HG03439 (cell line): Measurements from ENCODE around the gene NEK10.

Source experiments
- ATAC-seq: cut with Tn5 transposase; IDR thresholded peaks from one replicate; pipeline ENCODE4 v1.9.1; 2021; ENCODE audit warnings: mild to moderate bottlenecking, moderate library complexity; ENCODE audit not compliant: unreplicated experiment

NEK10 gene

GRCh38 chr3:27119639-27120038 is 249.5 kb downstream of the NEK10 start:
- ATAC-seq: no peak

- ATAC-seq: no peak
Observed at GRCh38 chr3:27115352-27115751, 253.8 kb downstream of the NEK10 start.

- ATAC-seq: no peak
Observed at GRCh38 chr3:27114684-27115083, 254.5 kb downstream of the NEK10 start.

- ATAC-seq: no peak
Observed at GRCh38 chr3:27114129-27114528, 255.1 kb downstream of the NEK10 start.

- no peak for ATAC-seq
Observed at GRCh38 chr3:27110020-27110419, 259.2 kb downstream of the NEK10 start.

DNA sequence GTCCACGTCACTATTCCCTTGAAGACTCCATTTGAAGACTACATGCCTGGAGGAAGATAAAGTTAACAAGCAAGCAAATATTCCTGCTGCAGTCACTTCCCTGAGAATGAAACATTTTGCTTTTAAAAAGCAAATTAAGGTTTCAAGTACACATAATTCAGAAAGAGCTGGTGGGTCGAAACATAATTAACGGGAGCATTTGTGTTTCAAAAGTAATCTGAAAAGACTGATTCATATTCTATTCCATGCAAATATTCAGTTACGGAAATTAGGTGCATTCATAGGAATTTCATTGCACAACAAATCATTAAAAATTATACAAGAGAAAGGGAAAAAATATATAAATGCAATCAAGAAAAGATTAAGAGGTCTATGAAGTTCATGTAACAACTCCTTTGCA is 260.9 kb downstream of the NEK10 start:
- ATAC-seq: no peak

DNA sequence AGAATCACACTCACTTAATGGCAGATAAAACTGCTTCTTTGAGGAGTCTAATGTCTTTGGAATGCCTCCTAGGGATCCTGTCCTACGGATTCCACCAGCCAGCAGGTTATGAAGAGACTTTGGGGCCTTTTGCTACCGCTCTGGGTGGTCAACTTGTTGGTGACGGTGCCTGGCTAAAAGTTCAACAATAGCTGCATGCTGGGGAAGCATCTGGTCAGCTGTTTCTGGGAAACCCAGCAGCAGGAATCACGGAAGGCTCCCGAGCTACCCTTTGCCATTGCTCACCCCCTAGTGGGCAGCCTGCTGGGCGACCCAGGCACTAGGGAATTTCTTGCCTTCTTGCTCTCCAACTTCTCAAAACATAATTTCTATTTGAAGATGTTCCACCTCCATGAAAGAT is 263.3 kb downstream of the NEK10 start:
- no peak for ATAC-seq

DNA sequence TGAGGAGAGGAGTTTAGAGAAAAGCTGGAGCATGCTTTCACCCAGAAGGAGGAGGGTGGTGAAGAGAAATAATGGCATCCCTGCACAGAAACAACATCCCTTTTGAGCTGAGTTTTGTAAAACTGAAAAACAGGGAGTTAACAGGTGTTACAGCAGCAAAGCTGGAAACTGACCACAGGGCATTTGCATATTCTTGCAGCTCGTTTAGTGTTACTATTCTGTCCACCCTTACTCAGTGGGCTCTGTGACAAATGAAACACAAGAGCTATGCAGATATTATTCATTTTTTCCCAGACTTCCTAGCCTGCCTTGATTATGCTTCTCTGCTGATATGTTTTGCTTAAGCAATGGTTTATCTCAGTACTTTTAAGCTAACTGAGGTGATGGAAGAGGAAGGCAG is 272.0 kb downstream of the NEK10 start:
- ATAC-seq: no peak

GRCh38 chr3:27095553-27096222 is 273.5 kb downstream of the NEK10 start:
- ATAC-seq: no peak

DNA sequence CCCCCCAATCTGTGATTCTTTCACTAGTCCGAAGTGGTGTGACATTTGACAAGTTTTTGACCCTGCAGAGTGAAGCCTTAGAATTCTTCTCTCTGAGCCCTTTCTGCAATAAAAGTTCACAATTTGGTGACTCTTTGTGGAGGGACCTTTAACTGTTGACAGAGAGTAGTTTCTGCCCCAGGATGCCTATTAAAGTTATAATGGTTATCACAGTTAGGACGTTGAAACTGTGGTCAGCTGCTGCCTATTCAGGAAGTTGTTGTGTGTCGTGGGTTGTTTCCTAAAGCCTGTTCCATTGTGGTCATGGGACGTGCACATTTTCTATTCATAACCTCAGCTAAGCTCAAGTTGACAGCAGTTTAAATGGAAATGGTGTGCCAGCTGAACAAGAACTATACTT is 274.5 kb downstream of the NEK10 start:
- ATAC-seq: no peak

DNA sequence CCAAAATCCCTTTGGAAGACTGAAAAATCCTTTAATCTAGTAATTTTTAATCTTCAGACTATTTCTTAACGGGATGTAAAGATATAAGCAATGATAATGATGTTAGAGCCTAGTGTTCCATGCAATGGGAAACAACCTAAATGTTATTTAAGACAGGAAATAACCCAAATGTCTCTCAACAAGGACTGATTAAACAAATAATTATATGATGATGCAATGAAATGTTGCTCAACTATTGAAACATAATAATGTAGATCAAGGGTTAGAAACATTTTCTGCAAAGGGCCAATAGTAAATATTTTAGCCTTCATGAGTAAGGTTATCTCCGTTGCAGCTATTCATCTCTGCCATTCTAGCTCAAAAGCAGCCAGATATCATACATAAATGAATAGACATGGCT is 275.4 kb downstream of the NEK10 start:
- no peak for ATAC-seq

GRCh38 chr3:27090275-27091041 is 278.7 kb downstream of the NEK10 start:
- ATAC-seq: no peak

DNA sequence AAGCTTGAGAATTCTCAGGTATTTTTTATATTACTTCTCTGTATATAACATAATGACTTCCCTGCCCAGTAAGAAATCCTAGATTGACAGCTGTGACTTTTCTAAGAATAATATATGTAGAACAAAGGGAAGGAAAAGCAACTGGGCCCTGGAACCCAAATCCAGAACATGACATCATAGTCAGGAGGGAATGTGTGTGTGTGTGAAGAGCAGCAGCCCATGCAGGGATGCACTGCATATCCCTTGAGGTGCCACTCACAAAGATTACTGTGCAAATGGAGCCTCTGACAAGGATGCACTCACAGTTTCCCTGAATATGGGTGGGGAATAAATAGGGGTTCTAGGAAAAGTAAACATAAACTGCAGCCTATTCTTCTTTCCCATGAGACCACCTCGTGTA is 279.5 kb downstream of the NEK10 start:
- ATAC-seq: no peak

- ATAC-seq: no peak
Observed at GRCh38 chr3:27089068-27089467, 280.1 kb downstream of the NEK10 start.

GRCh38 chr3:27085829-27086730 is 283.1 kb downstream of the NEK10 start:
- ATAC-seq: no peak

- ATAC-seq: no peak
Observed at GRCh38 chr3:27081992-27082607, 287.1 kb downstream of the NEK10 start.

DNA sequence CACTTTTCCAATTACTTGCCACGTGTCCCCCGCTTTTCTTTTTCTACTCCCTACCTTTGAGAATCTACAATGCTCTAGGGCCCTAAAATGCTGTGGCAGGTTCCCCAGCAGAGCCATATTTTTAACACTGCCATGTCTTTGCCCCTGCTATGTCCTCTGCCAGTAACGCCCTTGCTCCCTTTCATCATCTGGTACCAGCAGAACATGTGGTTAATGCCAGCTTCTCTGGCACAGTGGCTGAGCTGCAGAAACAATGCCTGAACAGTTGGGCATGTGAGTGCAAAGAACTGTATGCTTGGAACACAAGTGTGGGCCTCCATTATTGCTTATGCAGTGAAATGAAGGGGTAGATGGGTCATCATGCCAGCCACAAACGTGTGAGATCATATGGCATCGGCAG is 287.6 kb downstream of the NEK10 start:
- no peak for ATAC-seq

DNA sequence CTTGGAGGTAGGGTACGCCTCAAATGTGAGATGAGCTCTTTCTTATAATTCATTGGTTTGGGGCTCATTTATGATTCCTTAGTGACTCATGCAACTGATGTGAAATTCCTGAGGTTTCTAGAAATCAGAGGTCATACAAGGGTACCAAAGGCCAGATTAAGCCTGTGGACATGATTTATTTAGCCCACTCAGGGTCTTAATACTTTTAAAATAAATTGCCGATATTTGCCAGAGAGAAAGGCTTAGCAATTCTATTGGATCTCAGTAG is 289.0 kb downstream of the NEK10 start:
- ATAC-seq: no peak

- ATAC-seq: no peak
Observed at GRCh38 chr3:27079427-27080257, 289.5 kb downstream of the NEK10 start.

GRCh38 chr3:27078246-27078913 is 290.8 kb downstream of the NEK10 start:
- ATAC-seq: no peak
